PFSK-1 (cell line): Measurements from ENCODE around the gene RXRB.

Source experiments
- FOXP2 ChIP-seq: optimal IDR thresholded peaks from 2 replicates; pipeline ENCODE3; 2011; ENCODE audit warnings: borderline replicate concordance, control low read depth, inconsistent platforms; ENCODE audit not compliant: insufficient read depth; ENCODE audit errors: extremely low read length, extremely low read depth
- POLR2AphosphoS5 ChIP-seq: IDR thresholded peaks from 2 replicates; pipeline ENCODE4 v1.6.1; 2012; ENCODE audit warnings: low read depth, mild to moderate bottlenecking, control low read depth, low read length, moderate library complexity
- TAF1 ChIP-seq: IDR thresholded peaks from 2 replicates; pipeline ENCODE4 v1.6.1; 2012; ENCODE audit warnings: low read length, control low read depth, borderline replicate concordance; ENCODE audit not compliant: insufficient read depth

- TF ChIP-seq FOXP2 (no peak), POLR2AphosphoS5 (no peak), TAF1 (no peak)
Observed at GRCh38 chr6:33185190-33185589, 15.3 kb downstream of the RXRB start.
